OCI-LY7 (cell line): Measurements from ENCODE around the gene CHMP4B. TPM values are rescaled to one million over a fixed set of nuclear protein-coding genes. Genes with fewer than 3 reads are reported as not detected.

Source experiments
- BruUV-seq: library from RNA; stranded (reverse); fragments of 400-500 nt; replicated peaks from 2 replicates; lab custom pipeline; 2021; lab: Mats Ljungman, UMichigan
- CTCF ChIA-PET: fragments of 300-600 bp; sonication (Branson Sonifier 250); formaldehyde crosslinking; loops from one replicate; lab custom pipeline; 2022; ENCODE audit warnings: antibody characterized with exemption; ENCODE audit not compliant: unreplicated experiment; lab: Charles Lee
- POLR2A ChIA-PET: fragments of 300-600 bp; sonication (Branson Sonifier 250); formaldehyde crosslinking; loops from one replicate; lab custom pipeline; 2022; ENCODE audit warnings: antibody characterized with exemption; lab: Charles Lee
- DNase-seq: peaks from one replicate; pipeline ENCODE4 v3.0.0-alpha.2; 2015; ENCODE audit warnings: low spot score
- H2AFZ ChIP-seq: fragments of 200-600 bp; sonication (generic), shearing (Covaris generic); 2 replicates; pipeline ENCODE4 v1.6.1; 2014; ENCODE audit warnings: mild to moderate bottlenecking, antibody characterized with exemption, low read length, moderate library complexity
- H3K27ac ChIP-seq: fragments of 200-600 bp; sonication (generic); 2 replicates; pipeline ENCODE4 v1.5.1; 2014; ENCODE audit warnings: mixed run types, low read depth, mild to moderate bottlenecking, moderate library complexity, low read length, inconsistent platforms; ENCODE audit not compliant: poor library complexity, severe bottlenecking
- H3K36me3 ChIP-seq: fragments of 200-600 bp; sonication (generic); 2 replicates; pipeline ENCODE4 v1.6.1; 2014; ENCODE audit warnings: mild to moderate bottlenecking, antibody characterized with exemption, low read length, moderate library complexity, mixed read lengths; ENCODE audit not compliant: insufficient read depth
- H3K4me1 ChIP-seq: fragments of 200-600 bp; sonication (generic); 2 replicates; pipeline ENCODE4 v1.5.1; 2014; ENCODE audit warnings: mild to moderate bottlenecking, low read length; ENCODE audit not compliant: insufficient read depth, poor library complexity, severe bottlenecking
- H3K4me2 ChIP-seq: fragments of 200-600 bp; sonication (generic); 2 replicates; pipeline ENCODE4 v1.6.1; 2014; ENCODE audit warnings: mild to moderate bottlenecking, low read length
- H3K4me3 ChIP-seq: fragments of 200-600 bp; sonication (generic); 2 replicates; pipeline ENCODE4 v1.5.1; 2014; ENCODE audit warnings: mild to moderate bottlenecking, low read depth, low read length; ENCODE audit not compliant: poor library complexity, severe bottlenecking
- H3K79me2 ChIP-seq: fragments of 200-600 bp; sonication (generic); 2 replicates; pipeline ENCODE4 v1.6.1; 2016; ENCODE audit warnings: low read depth, mild to moderate bottlenecking, low read length, moderate library complexity, mixed read lengths; ENCODE audit not compliant: insufficient read depth
- H3K9me2 ChIP-seq: fragments of 200-600 bp; sonication (generic); 2 replicates; pipeline ENCODE4 v1.6.1; 2016; ENCODE audit warnings: mild to moderate bottlenecking, low read length, mixed read lengths; ENCODE audit not compliant: insufficient read depth
- H3K9me3 ChIP-seq: fragments of 200-600 bp; sonication (generic); 2 replicates; pipeline ENCODE4 v1.6.1; 2014; ENCODE audit warnings: mild to moderate bottlenecking, mixed run types, low read length, mixed read lengths
- H4K20me1 ChIP-seq: fragments of 200-600 bp; sonication (generic); 2 replicates; pipeline ENCODE4 v1.6.1; 2014; ENCODE audit warnings: mild to moderate bottlenecking, antibody characterized with exemption, low read length, moderate library complexity, mixed read lengths; ENCODE audit not compliant: insufficient read depth
- CTCF ChIP-seq: fragments of 200-600 bp; sonication (generic); conservative IDR thresholded peaks from 2 replicates; pipeline ENCODE4 v1.5.1; 2014; ENCODE audit warnings: mild to moderate bottlenecking, antibody characterized with exemption, low read length, moderate library complexity, mixed read lengths
- EZH2phosphoT487 ChIP-seq: fragments of 200-600 bp; sonication (generic); IDR thresholded peaks from 2 replicates; pipeline ENCODE4 v1.6.1; 2018; ENCODE audit warnings: low read depth, borderline replicate concordance, mild to moderate bottlenecking, mixed run types, antibody characterized with exemption, low read length, moderate library complexity, mixed read lengths
- intact Hi-C: fragments of 100-400 bp; cut with micrococcal nuclease; formaldehyde crosslinking; loops from one replicate; pipeline ENCODE4 v1.10.0; 2022; ENCODE audit not compliant: unreplicated experiment
- total RNA-seq, 2 experiments: library from RNA; depleted of rRNA in 1 of 2; stranded (reverse); fragments of >200 nt in 1 of 2; shearing (Covaris generic) in 1 of 2; gene quantifications; 2 replicates each; pipeline ENCODE4 v1.2.3, GENCODE V29; 2014 to 2022

The CHMP4B gene
- total RNA-seq, 2 experiments from 2014 or later = 32.4 to 84.2 TPM

DNA sequence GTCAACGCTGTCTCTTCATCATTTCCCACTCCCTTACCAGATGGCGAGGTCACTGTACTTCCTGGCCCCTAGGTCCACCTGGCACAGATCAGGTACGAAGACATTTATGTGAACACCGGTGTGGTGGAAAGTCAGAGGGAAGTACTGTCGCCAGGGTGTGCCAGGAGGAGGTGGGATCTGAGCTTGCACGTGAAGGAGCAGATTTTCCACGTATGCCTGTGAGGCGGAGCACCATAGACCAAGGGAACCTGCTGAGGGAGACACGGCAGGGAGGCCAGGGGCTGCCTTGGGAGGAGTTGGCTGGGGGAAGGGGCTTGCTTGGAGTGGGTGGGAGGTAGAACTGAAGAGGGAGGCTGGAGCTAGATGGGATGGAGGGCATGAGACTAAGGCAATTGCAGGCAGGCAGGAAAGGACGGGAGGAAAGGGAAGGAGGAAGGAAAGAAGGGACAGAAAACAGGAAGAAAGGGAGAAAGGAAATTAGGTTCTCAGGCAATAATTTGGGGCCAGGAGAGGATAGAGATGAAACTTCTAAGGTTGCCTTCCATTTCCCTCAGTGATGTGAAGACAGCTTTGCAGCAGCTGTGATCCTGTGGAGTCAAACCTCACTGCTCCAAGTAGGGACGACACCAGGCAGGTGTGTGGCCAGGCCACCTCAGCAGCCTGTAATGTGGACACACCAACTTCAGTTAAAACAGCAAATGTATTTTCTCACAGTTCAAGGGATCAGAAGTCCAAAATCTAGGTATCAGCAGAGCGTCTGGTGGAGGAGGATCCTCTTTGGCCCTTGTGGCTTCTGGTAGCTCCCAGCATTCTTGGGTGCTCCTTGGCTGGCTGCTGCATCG is 46.8 kb downstream of the CHMP4B start:
- H2AFZ ChIP-seq = no peak overlapping the region
- no peak for DNase-seq
- H3K4me1 ChIP-seq = peaks cover 23% of the 10 kb centered on the region
- POLR2A ChIA-PET = interaction anchor here (0.7 to 1.2 kb wide), 3 partner anchors 26 to 56 kb away, joined by 3 read pairs; no protein-coding TSS in a partner anchor
- CTCF ChIA-PET = interaction anchor here (1.6 kb wide), 1 partner anchor 17 kb away, joined by 4 read pairs; no protein-coding TSS in a partner anchor
- intact Hi-C loops = loop anchor here (2.0 kb wide), 1 partner anchor 65 kb away; no protein-coding TSS in a partner anchor
- no peaks in the 10 kb centered on the region for H3K9me3 ChIP-seq
- H4K20me1 ChIP-seq = no peaks in the 10 kb centered on the region
- peaks cover 37% of the 10 kb centered on the region for H3K36me3 ChIP-seq
- no TSS peak for BruUV-seq
- H3K27ac ChIP-seq = peak overlapping the region; percentile 57
- no peak overlapping the region for H3K4me2 ChIP-seq
- TF ChIP-seq EZH2phosphoT487 (no peak), CTCF (no peak)
- H3K79me2 ChIP-seq = no peaks in the 10 kb centered on the region
- no peak overlapping the region for H3K4me3 ChIP-seq
- H3K9me2 ChIP-seq = no peaks in the 10 kb centered on the region

DNA sequence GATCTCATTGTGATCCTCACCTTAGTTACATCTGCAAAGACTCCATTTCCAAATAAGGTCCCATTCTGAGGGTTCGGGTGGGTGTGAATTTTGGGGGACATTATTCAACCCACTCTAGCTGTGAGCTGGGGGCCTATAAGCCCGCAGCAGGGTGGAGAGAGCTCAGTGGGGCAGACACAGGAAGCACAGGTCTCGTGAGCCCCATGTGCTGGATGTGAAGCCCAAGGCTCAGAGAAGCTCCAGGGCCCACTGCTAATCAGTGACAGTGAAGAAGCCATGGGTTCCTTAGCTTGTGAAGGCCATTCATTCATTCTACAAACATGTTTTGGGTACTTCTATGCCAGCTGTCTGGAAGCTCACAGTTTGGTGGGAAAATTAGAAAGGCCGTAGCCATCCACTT is 47.5 kb downstream of the CHMP4B start:
- intact Hi-C loops = loop anchor here (2.0 kb wide), 1 partner anchor 66 kb away; no protein-coding TSS in a partner anchor
- Histone ChIP-seq H3K36me3 (peaks cover 32% of the 10 kb centered on the region), H3K4me2 (peak overlapping the region; percentile 34; the same call in 1 of the 2 replicates), H3K27ac (peak overlapping the region; percentile 57), H3K4me3 (no peak overlapping the region), H3K4me1 (peaks cover 30% of the 10 kb centered on the region), H3K79me2 (no peaks in the 10 kb centered on the region), H4K20me1 (no peaks in the 10 kb centered on the region), H3K9me2 (no peaks in the 10 kb centered on the region), H2AFZ (no peak overlapping the region), H3K9me3 (no peaks in the 10 kb centered on the region)
- no peak for DNase-seq
- CTCF ChIA-PET = interaction anchor here (1.2 to 1.6 kb wide), 2 partner anchors 18 to 57 kb away, joined by 4 to 10 read pairs; no protein-coding TSS in a partner anchor
- TF ChIP-seq EZH2phosphoT487 (no peak), CTCF (no peak)
- BruUV-seq = no TSS peak
- POLR2A ChIA-PET = interaction anchor here (0.7 to 1.2 kb wide), 4 partner anchors 25 to 56 kb away, joined by 3 read pairs; no protein-coding TSS in a partner anchor
